PC-9 (cell line): Measurements from ENCODE around the gene TAOK1. TPM values are rescaled to one million over a fixed set of nuclear protein-coding genes. Genes with fewer than 3 reads are reported as not detected.
A peak's percentile ranks its signal among the peaks of the same experiment; 100 is the strongest.

Experiments
- BruUV-seq: library from RNA; stranded (reverse); fragments of 400-500 nt; replicated peaks from 2 replicates; lab custom pipeline; 2021; lab: Mats Ljungman, UMichigan
- CTCF ChIA-PET: fragments of 300-600 bp; sonication (Branson Sonifier 250); formaldehyde crosslinking; loops from one replicate; lab custom pipeline; 2022; ENCODE audit warnings: antibody characterized with exemption; lab: Charles Lee
- POLR2A ChIA-PET: fragments of 300-600 bp; sonication (Branson Sonifier 250); formaldehyde crosslinking; loops from one replicate; lab custom pipeline; 2022; ENCODE audit warnings: antibody characterized with exemption; ENCODE audit not compliant: unreplicated experiment; lab: Charles Lee
- DNase-seq, 2 experiments: peaks; one replicate each; pipeline versions ENCODE4 v3.0.0 to v3.0.0-alpha.2; 2015 to 2022; ENCODE audit warnings: mixed read lengths in 1 of 2
- H2AFZ ChIP-seq: fragments of 200-600 bp; sonication (generic); 2 replicates; pipeline ENCODE4 v1.8.1; 2017; ENCODE audit warnings: antibody characterized with exemption
- H3F3A ChIP-seq: fragments of 200-600 bp; sonication (generic); 2 replicates; pipeline ENCODE4 v1.8.1; 2017; ENCODE audit warnings: antibody characterized with exemption, mild to moderate bottlenecking, low read depth; ENCODE audit not compliant: insufficient read depth
- H3K27ac ChIP-seq: fragments of 200-600 bp; sonication (generic); 2 replicates; pipeline ENCODE4 v1.6.1; 2016; ENCODE audit warnings: mixed run types
- H3K27me3 ChIP-seq: fragments of 200-600 bp; sonication (generic); 2 replicates; pipeline ENCODE4 v1.6.1; 2016; ENCODE audit warnings: low read depth, mixed run types; ENCODE audit not compliant: insufficient read depth
- H3K36me3 ChIP-seq: fragments of 200-600 bp; sonication (generic); 2 replicates; pipeline ENCODE4 v1.6.1; 2016; ENCODE audit warnings: low read depth, mixed run types
- H3K4me1 ChIP-seq: fragments of 200-600 bp; sonication (generic); replicated peaks from 2 replicates; pipeline ENCODE4 v1.6.1; 2016; ENCODE audit warnings: mixed run types; ENCODE audit not compliant: insufficient read depth
- H3K4me2 ChIP-seq: fragments of 200-600 bp; sonication (generic); 2 replicates; pipeline ENCODE4 v1.6.1; 2017; ENCODE audit warnings: mixed run types
- H3K4me3 ChIP-seq: fragments of 200-600 bp; sonication (generic); 2 replicates; pipeline ENCODE4 v1.6.1; 2016; ENCODE audit warnings: mixed run types
- H3K79me2 ChIP-seq: fragments of 200-600 bp; sonication (generic); 2 replicates; pipeline ENCODE4 v1.6.1; 2017; ENCODE audit warnings: low read depth, mixed run types
- H3K9me2 ChIP-seq: fragments of 200-600 bp; sonication (generic); 2 replicates; pipeline ENCODE4 v1.8.1; 2017; ENCODE audit warnings: mild to moderate bottlenecking; ENCODE audit not compliant: insufficient read depth
- H3K9me3 ChIP-seq: fragments of 200-600 bp; sonication (generic); 2 replicates; pipeline ENCODE4 v1.8.1; 2016; ENCODE audit warnings: low read depth; ENCODE audit not compliant: insufficient read depth
- H4K20me1 ChIP-seq: fragments of 200-600 bp; sonication (generic); 2 replicates; pipeline ENCODE4 v1.8.1; 2017; ENCODE audit not compliant: insufficient read depth
- CTCF ChIP-seq: fragments of 200-600 bp; sonication (generic); conservative IDR thresholded peaks from 2 replicates; pipeline ENCODE4 v1.6.1; 2017; ENCODE audit warnings: mixed run types, antibody characterized with exemption, mild to moderate bottlenecking, moderate library complexity
- EZH2 ChIP-seq: fragments of 200-600 bp; sonication (generic); IDR thresholded peaks from 2 replicates; pipeline ENCODE4 v1.8.0; 2017; ENCODE audit warnings: antibody characterized with exemption, low read depth
- intact Hi-C: fragments of 100-400 bp; cut with micrococcal nuclease; formaldehyde crosslinking; loops from one replicate; pipeline ENCODE4 v1.10.0; 2022; ENCODE audit not compliant: unreplicated experiment
- total RNA-seq: library from RNA; stranded (reverse); gene quantifications from 2 replicates; pipeline ENCODE4 v1.2.3, GENCODE V29; 2021

The TAOK1 gene
- total RNA-seq, 1 experiment from 2014 or later = 51.1 TPM

- H3K27me3 ChIP-seq = no peaks in the 10 kb centered on the region
- no peak for TF ChIP-seq EZH2
- no peak for TF ChIP-seq CTCF
- H4K20me1 ChIP-seq = peaks cover 11% of the 10 kb centered on the region
- peaks cover 33% of the 10 kb centered on the region for H3K4me1 ChIP-seq
- H2AFZ ChIP-seq = no peak overlapping the region
- no peaks in the 10 kb centered on the region for H3K36me3 ChIP-seq
- H3K9me3 ChIP-seq = no peaks in the 10 kb centered on the region
- BruUV-seq = no TSS peak
- H3K9me2 ChIP-seq = no peaks in the 10 kb centered on the region
- H3K4me2 ChIP-seq = peak overlapping the region; percentile 86
- ChIA-PET POLR2A (interaction anchor here (0.5 kb wide), 1 partner anchor 291 kb away, joined by 5 read pairs; no protein-coding TSS in a partner anchor), CTCF (interaction anchor here (1.4 kb wide), 1 partner anchor 51 kb away, joined by 3 read pairs; no protein-coding TSS in a partner anchor)
- peaks cover 48% of the 10 kb centered on the region for H3K79me2 ChIP-seq
- no peak for DNase-seq
- H3K27ac ChIP-seq = no peak overlapping the region
- peak overlapping the region; percentile 93 for H3K4me3 ChIP-seq
- intact Hi-C loops = loop anchor here (2.0 kb wide), 1 partner anchor 35 kb away; the partner anchor contains the start of gene CORO6
- peaks cover 30% of the 10 kb centered on the region for H3F3A ChIP-seq
These were observed 197.9 kb downstream of the TAOK1 start for GRCh38 chr17:29588017-29588561.

GRCh38 chr17:29588562-29589411 is 198.6 kb downstream of the TAOK1 start:
- peaks cover 48% of the 10 kb centered on the region for H3K79me2 ChIP-seq
- no peaks in the 10 kb centered on the region for H3K9me2 ChIP-seq
- peaks cover 30% of the 10 kb centered on the region for H3F3A ChIP-seq
- H3K36me3 ChIP-seq = no peaks in the 10 kb centered on the region
- no peaks in the 10 kb centered on the region for H3K27me3 ChIP-seq
- intact Hi-C loops = loop anchor here (1.0 to 2.0 kb wide), 2 partner anchors 20 to 34 kb away; partner anchors contain the start of genes CORO6 and TP53I13
- no TSS peak for BruUV-seq
- H4K20me1 ChIP-seq = peaks cover 11% of the 10 kb centered on the region
- peak overlapping the region; percentile 81 for H2AFZ ChIP-seq
- no peaks in the 10 kb centered on the region for H3K9me3 ChIP-seq
- H3K4me1 ChIP-seq = peaks cover 33% of the 10 kb centered on the region
- peak overlapping the region; percentile 93 for H3K4me3 ChIP-seq
- POLR2A ChIA-PET = interaction anchor here (0.5 kb wide), 1 partner anchor 290 kb away, joined by 5 read pairs; no protein-coding TSS in a partner anchor
- peak overlapping the region; percentile 86 for H3K4me2 ChIP-seq
- no peak for DNase-seq
- no peak for TF ChIP-seq CTCF
- TF ChIP-seq EZH2 = no peak
- 0 out of 2 replicates have a peak overlapping the region, but pooled peaks have one; percentile 4 for H3K27ac ChIP-seq
- CTCF ChIA-PET = interaction anchor here (1.4 kb wide), 1 partner anchor 51 kb away, joined by 3 read pairs; no protein-coding TSS in a partner anchor
